DND-41 (cell line): ENCODE measurements around the gene FCSK.

Experiments
- EZH2 ChIP-seq: IDR thresholded peaks from 3 replicates; pipeline ENCODE4 v1.6.1; 2012; ENCODE audit warnings: borderline replicate concordance, low read depth, mild to moderate bottlenecking, moderate library complexity, low read length, inconsistent platforms; ENCODE audit not compliant: severe bottlenecking
- TF ChIP-seq, protein P1 (sequence below): IDR thresholded peaks from 2 replicates; pipeline ENCODE4 v1.5.1; 2012; ENCODE audit warnings: borderline replicate concordance, low read length, moderate library complexity, mild to moderate bottlenecking; ENCODE audit not compliant: poor library complexity, severe bottlenecking; ENCODE audit errors: extremely low read depth

DNA sequence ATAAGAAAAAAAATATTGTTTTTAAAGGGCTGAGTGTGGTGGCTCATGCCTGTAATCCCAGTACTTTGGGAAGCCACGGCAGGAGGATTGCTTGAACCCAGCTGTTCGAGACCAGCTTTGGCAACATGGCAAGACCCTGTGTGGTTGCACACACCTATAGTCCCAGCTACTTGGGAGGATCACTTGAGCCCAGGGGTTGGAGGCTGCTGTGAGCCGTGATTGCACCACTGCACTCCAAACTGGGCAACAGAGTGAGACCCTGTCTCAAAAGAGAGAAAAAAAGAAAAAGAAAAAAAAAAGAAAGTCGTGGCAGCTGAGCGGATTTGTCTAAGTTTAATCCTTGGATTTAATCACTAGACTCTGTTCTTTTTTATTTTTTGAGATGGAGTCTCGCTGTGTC is 6.3 kb upstream of the FCSK start:
- TF ChIP-seq, protein P1, sequence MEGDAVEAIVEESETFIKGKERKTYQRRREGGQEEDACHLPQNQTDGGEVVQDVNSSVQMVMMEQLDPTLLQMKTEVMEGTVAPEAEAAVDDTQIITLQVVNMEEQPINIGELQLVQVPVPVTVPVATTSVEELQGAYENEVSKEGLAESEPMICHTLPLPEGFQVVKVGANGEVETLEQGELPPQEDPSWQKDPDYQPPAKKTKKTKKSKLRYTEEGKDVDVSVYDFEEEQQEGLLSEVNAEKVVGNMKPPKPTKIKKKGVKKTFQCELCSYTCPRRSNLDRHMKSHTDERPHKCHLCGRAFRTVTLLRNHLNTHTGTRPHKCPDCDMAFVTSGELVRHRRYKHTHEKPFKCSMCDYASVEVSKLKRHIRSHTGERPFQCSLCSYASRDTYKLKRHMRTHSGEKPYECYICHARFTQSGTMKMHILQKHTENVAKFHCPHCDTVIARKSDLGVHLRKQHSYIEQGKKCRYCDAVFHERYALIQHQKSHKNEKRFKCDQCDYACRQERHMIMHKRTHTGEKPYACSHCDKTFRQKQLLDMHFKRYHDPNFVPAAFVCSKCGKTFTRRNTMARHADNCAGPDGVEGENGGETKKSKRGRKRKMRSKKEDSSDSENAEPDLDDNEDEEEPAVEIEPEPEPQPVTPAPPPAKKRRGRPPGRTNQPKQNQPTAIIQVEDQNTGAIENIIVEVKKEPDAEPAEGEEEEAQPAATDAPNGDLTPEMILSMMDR = no peak
- no peak for TF ChIP-seq EZH2
